ENCODE measurements around the gene ZNF287.

DNA sequence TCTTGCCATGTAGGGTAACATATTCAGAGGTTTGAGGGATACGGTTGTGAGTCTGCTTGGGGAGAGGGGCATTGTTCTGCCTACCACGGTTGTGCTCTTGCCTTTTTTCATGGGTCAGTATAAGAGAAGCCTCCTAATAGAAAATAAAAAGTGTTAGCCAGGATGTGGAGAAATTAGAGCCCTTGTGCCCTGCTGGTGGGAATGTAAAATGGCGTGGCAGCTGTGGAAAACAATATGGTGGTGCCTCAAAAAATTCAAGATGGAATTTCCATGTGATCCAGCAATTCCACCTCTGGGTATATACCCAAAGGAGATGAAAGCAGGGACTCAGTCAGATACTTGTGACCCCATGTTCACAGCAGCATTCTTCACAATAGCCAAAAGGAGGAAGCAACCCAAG, 62.8 kb downstream of the ZNF287 start:
- TF ChIP-seq, protein P1, sequence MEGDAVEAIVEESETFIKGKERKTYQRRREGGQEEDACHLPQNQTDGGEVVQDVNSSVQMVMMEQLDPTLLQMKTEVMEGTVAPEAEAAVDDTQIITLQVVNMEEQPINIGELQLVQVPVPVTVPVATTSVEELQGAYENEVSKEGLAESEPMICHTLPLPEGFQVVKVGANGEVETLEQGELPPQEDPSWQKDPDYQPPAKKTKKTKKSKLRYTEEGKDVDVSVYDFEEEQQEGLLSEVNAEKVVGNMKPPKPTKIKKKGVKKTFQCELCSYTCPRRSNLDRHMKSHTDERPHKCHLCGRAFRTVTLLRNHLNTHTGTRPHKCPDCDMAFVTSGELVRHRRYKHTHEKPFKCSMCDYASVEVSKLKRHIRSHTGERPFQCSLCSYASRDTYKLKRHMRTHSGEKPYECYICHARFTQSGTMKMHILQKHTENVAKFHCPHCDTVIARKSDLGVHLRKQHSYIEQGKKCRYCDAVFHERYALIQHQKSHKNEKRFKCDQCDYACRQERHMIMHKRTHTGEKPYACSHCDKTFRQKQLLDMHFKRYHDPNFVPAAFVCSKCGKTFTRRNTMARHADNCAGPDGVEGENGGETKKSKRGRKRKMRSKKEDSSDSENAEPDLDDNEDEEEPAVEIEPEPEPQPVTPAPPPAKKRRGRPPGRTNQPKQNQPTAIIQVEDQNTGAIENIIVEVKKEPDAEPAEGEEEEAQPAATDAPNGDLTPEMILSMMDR (IDR thresholded peaks at IDR 0.05), result no peak
- no peak for TF ChIP-seq POLR2A (IDR thresholded peaks at IDR 0.05)

Measured in right lobe of liver (tissue), 4 donors.